NT2/D1 (cell line): ENCODE data around the gene MYPOP.

Experiments used
- YY1 ChIP-seq: IDR thresholded peaks from 2 replicates; pipeline ENCODE4 v1.6.1; 2011; ENCODE audit not compliant: insufficient read length, insufficient read depth
- ZNF274 ChIP-seq: IDR thresholded peaks from 2 replicates; pipeline ENCODE4 v1.6.1; 2011; ENCODE audit warnings: mild to moderate bottlenecking, low read depth, low read length

- TF ChIP-seq ZNF274 (no peak), YY1 (no peak)
Measured at GRCh38 chr19:45876161-45876410, 26.3 kb downstream of the MYPOP start.
